GM19043 (cell line): ENCODE results near the gene ESD.
"Not testable (repeated sequence)": the region's sequence is repeated elsewhere in the genome, so short reads cannot be mapped to it uniquely, and the experiment has no call there.

ENCODE experiments used
- ATAC-seq: cut with Tn5 transposase; IDR thresholded peaks from one replicate; pipeline ENCODE4 v1.9.1; 2021; ENCODE audit warnings: low read depth; ENCODE audit not compliant: unreplicated experiment

Gene ESD, protein sequence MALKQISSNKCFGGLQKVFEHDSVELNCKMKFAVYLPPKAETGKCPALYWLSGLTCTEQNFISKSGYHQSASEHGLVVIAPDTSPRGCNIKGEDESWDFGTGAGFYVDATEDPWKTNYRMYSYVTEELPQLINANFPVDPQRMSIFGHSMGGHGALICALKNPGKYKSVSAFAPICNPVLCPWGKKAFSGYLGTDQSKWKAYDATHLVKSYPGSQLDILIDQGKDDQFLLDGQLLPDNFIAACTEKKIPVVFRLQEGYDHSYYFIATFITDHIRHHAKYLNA

DNA sequence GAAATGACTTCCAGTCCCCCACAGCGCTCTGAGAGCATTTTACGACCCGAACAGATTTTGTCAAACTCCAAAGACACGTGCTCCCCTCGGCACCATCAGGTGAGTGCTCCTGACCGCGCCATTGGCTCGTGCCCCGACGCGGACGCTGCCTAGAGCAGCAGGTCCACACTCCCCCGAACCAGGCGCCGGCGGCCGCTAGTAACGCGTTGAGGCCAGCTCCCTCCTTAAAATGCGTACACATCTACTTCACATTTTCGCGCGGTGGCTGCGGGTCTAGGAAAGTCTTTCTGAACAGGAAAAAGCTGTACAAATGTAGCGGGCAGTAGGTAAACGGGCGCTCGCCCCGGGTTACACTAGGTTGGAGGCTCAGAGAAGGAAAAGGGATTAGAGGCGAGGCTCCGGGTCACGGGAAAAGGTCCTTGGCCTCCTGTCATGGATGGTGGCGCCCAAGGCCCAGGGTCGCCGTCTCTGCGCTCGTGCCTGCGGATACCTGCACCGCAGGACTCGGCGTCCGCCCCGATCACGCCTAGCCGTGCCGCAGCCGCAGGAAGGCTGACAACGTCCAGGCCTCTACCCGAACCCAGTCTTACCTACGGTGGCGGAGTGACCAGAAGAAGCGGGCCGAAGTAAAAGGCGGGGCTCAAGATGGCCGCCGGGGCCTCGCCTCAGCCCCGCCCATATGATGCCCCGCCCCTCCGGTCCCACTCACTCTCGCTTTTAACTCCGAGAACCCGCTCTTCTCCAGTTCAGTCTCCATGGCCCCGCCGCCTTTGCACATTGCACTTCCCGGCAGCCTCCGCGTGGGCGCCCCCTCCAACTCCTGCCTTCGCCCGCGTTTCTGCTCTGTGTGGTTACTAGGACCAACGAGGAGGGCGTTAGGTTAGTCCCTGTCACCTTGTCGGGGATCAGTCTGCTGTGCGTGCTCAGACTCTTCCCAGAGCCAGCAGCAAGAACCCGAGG lies at the start of gene ESD:
ESD (minus strand) TSS at position 647 of the 960 bp plus-strand sequence. CDS start 5,748 bp downstream, outside the sequence.
- ATAC-seq: peak; percentile 88

DNA sequence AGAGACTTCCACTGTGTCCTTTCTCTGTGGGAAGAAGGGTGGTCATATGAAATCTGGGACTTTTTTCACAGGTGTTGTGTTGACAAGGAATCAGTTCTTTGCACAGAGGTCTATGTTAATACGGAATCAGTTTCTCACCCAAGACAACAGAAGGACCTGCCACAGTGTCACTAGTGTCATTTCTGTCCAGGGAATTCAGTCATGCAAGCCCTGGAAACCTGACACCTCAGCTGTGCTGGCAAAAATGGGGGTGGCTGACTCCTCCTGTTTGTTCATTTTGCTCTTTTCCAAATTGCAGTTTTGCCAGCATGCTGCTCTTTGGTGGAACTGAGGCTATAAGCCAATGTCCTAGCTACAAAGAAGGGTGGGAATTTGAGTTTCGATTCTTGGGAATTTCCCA lies 49.8 kb upstream of the ESD start:
- no peak for ATAC-seq

DNA sequence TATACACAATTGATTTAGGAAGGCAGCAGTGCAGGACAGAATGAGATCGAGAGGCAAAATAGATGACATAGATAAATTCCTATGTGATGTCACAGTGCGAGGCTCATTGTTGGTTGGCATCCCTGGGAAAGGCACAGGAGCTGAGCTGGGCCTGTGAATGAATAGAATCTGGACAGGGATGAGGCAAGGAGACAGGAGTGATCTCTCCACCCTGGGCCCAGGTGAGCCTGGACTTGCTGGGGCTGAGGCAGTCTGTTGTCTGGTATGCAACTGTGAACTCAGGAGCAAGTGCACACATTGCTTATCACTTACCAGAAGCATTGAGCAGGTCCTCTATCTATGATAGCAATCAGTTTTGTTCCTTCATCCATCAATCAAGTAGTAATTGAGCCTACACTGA lies 48.2 kb upstream of the ESD start:
- no peak for ATAC-seq

DNA sequence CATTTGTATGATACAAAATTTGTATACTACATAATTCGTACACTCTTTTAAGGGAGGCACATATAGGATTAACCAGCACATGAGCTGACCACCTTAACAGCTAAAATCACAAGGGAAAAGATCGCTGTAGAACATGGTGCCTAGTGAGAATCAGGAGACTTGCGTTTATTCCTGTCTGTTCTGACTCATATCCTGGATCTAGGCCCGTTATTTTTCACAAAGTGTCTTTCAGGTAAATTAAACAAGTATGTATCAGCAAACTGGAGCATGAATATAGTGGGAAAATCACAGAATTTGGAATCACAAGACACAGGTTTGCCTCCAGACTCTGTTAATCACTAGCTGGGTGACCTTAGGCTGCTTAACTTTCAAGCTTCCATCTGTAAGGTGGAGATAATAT lies 47.5 kb upstream of the ESD start:
- ATAC-seq: no peak

DNA sequence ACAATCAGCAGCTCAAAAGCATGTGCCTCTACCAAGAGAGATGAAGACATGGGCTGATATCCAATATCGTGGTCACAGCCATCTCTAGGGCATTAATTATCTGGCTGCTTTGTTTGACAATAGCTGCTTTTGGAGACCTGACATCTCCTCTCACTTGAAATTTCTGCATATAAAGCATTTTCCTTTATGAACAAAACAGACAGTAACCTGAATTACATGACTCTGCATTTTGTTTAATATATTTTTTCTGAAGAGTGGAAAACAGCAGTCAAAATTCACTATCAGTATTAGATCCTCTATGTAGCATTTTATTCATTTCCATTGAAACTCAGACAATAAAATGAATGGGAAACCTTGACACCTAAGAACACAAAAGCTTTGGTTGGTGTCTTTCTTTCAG lies 42.4 kb upstream of the ESD start:
- ATAC-seq: no peak

DNA sequence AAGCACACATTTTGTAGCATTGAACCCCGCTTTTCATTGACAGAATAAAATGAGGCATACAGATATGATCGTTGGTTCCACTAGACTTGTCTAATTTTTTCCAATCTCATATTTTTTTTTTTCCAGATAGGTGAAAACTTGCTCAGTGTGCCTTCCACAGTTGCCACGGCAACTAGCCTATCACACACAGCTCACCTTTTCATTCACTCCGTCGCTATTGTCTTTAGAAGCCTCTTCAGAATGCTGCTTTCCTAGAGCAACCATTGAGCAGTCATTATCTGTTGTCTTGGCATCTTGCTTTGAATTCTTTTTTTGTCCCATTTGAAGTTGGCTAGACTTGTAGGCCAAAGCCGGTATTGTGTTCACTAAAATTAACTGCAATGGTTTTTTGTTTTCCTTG lies 37.7 kb upstream of the ESD start:
- ATAC-seq: no peak

DNA sequence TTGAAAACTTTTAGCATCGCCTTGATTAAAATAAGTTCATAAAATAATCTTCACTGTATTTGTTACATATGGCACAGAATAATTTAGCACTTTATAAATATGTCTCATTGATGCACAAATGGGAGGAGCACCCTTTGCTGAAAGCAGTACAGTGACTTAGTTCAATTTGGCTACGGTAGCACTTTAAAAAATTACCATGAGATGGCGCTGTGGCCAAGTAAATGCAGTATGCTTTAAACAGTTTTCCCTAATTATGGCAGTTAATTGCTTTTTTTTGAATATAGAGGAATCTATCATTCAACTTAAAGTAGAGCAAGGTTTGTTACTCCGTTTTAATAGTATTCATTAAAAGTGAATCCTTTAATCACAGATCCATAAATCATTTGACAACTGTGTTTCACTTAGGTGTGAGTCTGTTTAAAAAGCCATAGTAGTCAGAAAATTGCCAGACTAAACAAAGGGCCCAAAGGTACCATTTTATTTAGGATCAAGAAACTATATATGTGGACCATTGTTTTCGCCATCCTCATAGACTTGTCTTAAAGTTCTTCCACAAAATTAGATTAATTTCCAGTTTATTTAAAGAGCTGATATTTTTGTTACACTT lies 34.7 kb upstream of the ESD start:
- ATAC-seq: no peak

DNA sequence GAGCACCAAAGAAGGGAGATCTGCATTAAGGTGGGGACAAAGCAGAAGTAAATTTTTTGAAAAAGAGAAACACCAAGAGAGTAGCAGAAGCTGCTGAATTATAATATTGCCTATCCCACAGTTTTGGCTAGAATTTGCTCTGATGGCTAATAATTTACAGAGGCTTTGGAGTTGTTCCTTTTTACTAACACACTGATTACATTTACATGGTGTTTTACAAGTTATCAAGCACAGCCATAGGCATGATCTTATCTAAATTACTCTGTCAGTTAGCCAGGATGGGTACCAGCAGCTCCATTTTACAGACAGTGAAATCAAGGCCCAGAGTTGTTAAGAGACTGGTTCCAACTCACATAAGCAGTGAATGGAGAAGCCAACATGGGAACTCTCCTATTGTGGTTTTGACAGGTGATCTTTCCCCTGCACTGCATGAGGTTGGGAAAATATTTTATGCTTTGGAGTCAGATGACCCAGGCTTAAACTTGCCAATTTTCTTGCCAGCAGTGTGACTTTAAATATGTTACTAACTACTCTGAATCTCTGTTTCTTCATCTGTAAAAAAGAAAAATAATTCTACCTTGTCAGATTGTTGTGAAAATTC lies 33.5 kb upstream of the ESD start:
- ATAC-seq: no peak

DNA sequence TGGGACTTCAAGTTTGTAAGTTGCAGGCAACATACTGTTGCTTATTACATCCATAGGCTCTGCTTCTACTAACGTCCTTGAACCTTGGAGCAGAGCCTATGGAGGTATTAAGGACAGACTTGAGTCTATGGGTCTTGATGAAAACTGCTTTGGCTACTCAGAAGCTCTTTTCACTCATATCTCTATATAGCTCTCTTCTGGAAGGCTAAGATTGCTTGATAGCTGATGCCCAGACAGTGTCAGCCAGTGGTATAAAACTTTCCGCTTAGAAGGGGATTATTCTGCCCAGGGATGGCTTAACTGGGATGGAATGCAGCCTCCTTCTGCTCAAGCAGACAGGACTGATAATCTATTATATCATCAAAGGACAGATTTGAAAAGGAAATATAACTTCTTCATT lies 25.6 kb upstream of the ESD start:
- ATAC-seq: no peak

DNA sequence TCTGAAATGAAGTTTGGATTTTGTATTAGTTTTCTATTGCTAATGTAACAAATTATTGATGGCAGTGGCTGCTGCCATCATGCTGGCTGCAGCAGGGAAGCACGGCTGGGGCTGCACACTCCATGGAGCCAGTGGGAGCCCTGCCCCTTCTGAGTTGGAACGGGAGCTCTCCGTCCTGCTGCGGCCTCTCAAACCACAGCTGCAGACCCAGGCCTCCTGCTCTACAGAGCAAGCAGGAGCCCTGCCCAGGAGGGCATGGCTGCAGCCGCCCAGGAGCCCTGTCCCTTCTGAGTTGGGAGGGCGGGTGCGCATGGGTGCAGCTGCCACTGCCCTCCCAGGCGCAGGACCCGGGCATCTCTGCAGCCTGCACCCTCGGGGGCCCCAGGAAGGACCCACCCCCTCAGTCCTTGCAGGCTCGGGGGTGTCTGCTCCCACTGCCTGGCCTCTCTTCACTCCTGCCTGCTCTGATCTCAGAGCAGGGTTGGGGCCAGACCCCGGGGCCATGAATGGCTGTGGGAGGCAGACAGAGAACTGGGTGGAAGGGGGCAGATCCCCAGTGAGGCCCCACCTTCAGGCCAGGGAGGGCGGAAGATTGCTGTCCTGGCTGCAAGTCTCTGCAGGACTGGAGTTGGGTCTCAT lies 21.0 kb upstream of the ESD start:
- no peak for ATAC-seq

DNA sequence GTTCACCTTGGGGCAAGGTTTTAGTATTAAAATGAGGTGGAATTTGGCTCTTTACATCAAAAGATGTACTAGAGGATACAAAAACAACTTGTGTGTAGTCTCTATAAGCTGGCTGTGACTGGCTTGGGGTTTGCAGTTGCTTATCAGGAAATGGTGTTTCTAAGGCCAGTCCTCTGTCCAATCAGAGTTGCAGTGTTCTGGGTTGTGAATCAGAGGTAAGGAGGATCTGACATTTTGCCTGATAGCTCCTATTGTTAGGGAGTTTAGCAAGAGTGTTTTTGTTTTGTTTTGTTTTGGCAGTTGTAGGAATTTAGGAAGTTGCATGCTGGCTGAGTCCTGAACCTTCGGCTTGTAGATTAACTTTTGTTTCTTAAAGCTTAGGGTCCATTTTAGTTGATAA lies 20.1 kb upstream of the ESD start:
- no peak for ATAC-seq

DNA sequence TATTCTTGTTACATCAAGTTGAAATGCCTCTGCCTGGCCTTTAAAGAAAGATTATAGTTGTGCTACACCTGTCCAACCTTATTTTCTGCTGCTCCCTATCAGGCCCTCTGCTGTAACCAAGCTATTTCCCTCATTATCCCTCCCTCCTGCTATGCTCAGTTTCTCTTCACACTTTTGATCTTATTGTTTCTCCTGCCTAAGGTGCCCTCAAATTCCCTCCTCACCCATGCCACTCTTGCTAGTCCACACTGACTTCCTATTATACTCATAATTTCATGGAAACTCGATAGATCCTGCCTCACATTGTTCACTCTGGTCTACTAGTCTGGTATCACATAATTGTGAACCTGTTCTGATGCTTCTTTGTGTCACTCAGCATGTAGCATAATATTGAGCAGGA lies 19.4 kb upstream of the ESD start:
- ATAC-seq: no peak

DNA sequence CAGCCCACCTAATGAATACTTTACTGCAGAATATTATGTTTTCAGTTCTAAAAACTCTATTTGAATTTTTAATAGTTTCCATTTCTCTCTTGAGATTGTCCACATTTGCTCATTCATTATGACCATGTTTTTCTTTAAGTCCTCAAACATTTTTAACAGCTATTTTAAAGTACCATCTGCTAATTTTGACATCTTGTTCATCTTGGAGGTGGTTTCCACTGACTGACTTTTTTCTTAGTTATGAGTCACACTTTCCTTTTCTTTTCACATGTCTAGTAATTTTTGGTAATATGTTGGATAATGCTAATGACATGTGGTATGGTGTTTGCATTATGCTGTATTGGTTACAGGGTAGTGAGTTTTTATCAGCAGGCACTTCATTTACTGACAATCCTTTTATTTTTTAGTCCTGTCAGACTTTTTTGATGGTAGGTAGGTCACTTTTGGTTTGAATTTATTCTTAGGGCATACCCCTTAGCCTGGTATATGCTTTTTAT lies 15.4 kb upstream of the ESD start:
- ATAC-seq: no peak

DNA sequence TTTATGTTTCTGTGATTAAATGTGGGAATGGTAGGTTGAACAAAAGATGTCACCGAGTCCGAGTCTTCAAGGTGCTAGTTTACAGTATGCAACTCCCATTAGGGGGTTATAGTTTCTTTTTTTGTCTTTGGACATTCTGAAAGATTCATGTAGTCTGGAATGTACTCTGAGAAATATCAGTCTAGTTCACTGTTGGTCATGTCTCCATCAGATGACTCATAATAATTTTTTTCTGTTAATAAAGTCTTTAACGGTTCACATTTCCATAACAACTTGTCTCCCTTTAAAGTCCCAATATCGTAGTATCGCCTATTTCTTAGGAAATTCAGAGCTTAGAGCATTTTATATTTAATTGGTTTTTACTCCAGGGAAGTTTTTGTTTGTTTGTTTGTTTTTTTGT lies 13.5 kb upstream of the ESD start:
- no peak for ATAC-seq

DNA sequence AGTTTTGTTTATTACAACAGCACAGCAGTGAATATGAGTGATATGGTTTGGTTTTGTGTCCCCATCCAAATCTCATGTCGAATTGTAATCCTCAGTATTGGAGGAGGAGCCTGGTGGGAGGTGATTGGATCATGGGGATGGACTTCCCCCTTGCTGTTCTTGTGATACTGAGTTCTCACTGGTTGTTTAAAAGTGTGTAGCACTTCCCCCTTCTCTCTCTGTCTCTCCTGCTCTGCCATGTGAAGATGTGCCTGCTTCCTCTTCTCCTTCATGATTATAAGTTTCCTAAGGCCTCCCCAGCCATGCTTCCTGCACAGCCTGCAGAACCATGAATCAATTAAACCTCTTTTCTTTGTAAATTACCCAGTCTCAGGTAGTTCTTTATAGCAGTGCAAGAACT lies 8.0 kb upstream of the ESD start:
- ATAC-seq: not testable (repeated sequence)

DNA sequence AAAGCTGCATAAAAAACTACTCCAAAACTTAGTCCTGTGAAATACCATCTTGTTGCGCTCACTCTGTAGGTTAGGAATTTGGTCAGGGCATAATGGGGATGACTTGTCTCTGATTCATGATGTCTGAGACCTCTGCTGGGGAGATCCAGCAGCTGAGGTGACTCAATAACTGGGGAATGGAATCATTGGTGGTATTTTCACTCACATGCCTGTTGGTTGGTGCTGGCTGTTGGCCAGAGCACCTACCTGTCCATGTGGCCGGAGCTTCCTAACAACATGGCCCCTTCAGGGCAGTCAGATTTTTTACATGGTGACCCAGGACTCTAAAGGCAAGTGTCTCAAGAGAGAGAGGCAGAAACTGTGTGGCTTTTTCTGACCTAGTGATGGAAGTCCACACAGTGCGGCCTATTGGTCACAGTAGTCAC lies 7.4 kb upstream of the ESD start:
- no peak for ATAC-seq

DNA sequence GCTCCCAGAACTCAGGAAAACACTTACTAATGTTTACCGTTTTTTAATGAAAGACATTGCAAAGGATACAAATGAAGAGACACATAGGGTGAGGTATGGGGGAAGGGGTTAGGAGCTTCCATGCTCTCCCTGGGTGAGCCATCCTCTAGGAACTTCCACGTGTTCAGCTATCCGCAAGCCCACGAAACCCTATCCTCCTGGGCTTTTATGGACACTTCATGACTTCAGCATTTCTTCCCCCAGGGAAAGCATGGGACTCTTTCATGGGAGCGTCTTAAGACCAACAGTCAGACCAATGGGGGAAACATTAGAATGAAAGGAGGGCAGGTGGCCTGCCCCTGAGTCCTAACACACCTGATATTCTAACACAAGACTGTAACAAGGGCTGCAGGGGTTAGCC lies 6.6 kb upstream of the ESD start:
- ATAC-seq: no peak

DNA sequence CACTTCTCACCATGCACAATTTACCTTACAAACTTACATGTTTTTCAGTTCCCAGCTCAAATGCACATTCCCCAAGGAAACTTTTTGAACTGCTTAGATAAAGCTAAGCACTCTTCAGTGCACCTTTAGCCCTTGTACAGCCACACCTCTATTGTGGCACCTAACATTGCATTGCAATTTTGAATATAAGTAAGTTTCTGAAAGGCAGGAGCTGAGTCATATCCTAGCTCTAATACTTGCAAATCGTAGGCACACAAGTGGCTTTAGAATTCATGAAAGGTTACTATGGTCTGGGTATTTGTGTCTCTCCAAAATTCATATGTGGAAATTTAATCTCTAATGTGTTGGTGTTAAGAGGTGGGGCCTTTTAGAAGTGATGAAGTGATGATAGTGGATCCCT lies 4.9 kb upstream of the ESD start:
- no peak for ATAC-seq

DNA sequence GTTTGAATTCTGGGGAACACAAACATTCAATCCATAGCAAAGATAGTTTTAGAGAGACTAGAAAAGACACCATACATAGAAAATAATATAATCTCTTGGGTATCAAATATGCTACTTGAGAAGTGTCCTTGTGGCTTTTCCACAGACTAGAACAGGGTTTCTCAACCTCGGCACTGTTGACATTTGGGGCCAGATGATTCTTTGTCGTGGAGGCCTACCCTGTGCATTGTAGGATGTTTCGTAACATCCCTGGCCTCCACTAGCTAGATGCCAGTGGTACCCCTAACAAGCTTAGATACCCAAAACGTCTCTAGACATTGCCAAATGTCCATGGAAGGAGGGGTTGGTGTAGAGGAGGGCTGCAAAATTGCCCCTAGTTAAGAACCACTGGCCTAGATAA lies 2.2 kb upstream of the ESD start:
- no peak for ATAC-seq

DNA sequence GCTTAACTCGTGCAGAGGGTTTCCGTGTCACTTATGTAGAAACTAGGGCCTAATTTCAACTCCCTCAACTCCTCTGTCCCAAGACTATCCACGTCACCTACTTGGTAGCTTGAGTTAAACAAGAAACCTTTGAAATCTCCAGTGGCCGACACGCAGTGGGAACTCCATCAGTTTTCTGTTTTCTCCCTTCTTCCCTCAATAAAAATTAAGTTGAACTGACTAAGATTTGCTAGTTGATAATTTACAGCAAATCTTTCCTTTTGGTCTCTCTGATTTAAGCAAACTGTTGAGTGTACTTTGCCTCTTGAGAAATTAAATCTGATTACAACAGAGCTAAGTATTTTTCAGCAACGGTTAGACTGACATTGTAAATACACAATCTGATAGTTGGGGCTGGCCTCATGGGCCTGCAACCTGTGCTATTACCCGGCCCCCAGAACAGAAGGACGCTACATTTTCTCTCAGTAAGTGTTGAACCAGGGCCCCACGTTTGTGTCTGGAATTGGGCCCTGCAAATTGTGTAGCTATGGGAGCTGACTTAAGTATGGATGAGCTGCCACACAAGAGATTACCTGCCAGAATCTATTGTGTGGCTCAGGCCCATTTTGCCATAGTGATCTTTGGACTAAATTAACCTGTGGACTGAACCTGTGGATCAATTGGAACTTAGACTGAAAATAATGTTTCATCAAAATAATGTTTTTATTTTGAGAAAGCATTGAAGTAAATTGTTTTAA lies 708 bp upstream of the ESD start:
- ATAC-seq: no peak
